Neural crest cell (in vitro differentiated cells): ENCODE data around the gene CKB. TPM values are rescaled to one million over a fixed set of nuclear protein-coding genes. Genes with fewer than 3 reads are reported as not detected.

Experiments
- DNase-seq: peaks from one replicate; pipeline ENCODE4 v3.0.0; 2021; ENCODE audit warnings: low read depth, mixed read lengths, low spot score
- H3K27ac Mint-ChIP-seq: one replicate; pipeline ENCODE4 v1.8.0; 2021; ENCODE audit warnings: mild to moderate bottlenecking, mixed read lengths; ENCODE audit not compliant: unreplicated experiment
- H3K27me3 Mint-ChIP-seq: 2 replicates; pipeline ENCODE4 v1.8.0; 2021; ENCODE audit warnings: low read depth, mild to moderate bottlenecking, mixed read lengths
- H3K36me3 Mint-ChIP-seq: 2 replicates; pipeline ENCODE4 v1.8.0; 2021; ENCODE audit warnings: low read depth, mild to moderate bottlenecking, mixed read lengths
- H3K4me1 Mint-ChIP-seq: 2 replicates; pipeline ENCODE4 v1.8.0; 2021; ENCODE audit warnings: mixed read lengths
- H3K4me3 Mint-ChIP-seq: one replicate; pipeline ENCODE4 v1.8.0; 2021; ENCODE audit warnings: mild to moderate bottlenecking, mixed read lengths
- H3K9me3 Mint-ChIP-seq: 2 replicates; pipeline ENCODE4 v1.8.0; 2021; ENCODE audit warnings: mixed read lengths
- CTCF ChIP-seq: fragments of 200-600 bp; sonication (generic); conservative IDR thresholded peaks from 2 replicates; pipeline ENCODE4 v1.5.0; 2021; ENCODE audit warnings: antibody characterized with exemption, mild to moderate bottlenecking
- total RNA-seq: library from RNA; stranded (reverse); gene quantifications from 2 replicates; pipeline ENCODE4 v1.2.1, GENCODE V29; 2021

CKB gene
- total RNA-seq, 1 donor from 2014 or later = 996 TPM

- Mint-ChIP-seq H3K9me3 (no peaks in the 10 kb centered on the region), H3K4me1 (peaks cover 15% of the 10 kb centered on the region), H3K36me3 (no peaks in the 10 kb centered on the region), H3K27ac (no peak overlapping the region), H3K27me3 (no peaks in the 10 kb centered on the region), H3K4me3 (peak overlapping the region; percentile 34)
- DNase-seq = no peak
- no peak for TF ChIP-seq CTCF
Measured at GRCh38 chr14:103552011-103552845, 29.6 kb upstream of the CKB start.

GRCh38 chr14:103551338-103551762 is 28.7 kb upstream of the CKB start:
- no peaks in the 10 kb centered on the region for H3K36me3 Mint-ChIP-seq
- H3K4me1 Mint-ChIP-seq = peaks cover 12% of the 10 kb centered on the region
- H3K27ac Mint-ChIP-seq = no peak overlapping the region
- no peaks in the 10 kb centered on the region for H3K27me3 Mint-ChIP-seq
- H3K4me3 Mint-ChIP-seq = peak overlapping the region; percentile 34
- no peak for TF ChIP-seq CTCF
- no peak for DNase-seq
- H3K9me3 Mint-ChIP-seq = no peaks in the 10 kb centered on the region

GRCh38 chr14:103550451-103551337 is 28.1 kb upstream of the CKB start:
- Mint-ChIP-seq H3K4me1 (peaks cover 12% of the 10 kb centered on the region), H3K27ac (no peak overlapping the region)
- DNase-seq = no peak

GRCh38 chr14:103549361-103550311 is 27.0 kb upstream of the CKB start:
- Mint-ChIP-seq H3K36me3 (no peaks in the 10 kb centered on the region), H3K27me3 (no peaks in the 10 kb centered on the region), H3K4me1 (peaks cover 13% of the 10 kb centered on the region), H3K27ac (peak overlapping the region; percentile 81), H3K9me3 (no peaks in the 10 kb centered on the region), H3K4me3 (no peak overlapping the region)
- no peak for DNase-seq
- no peak for TF ChIP-seq CTCF

More at GRCh38 chr14:103550451-103551337, 28.1 kb upstream of the CKB start:
- Mint-ChIP-seq H3K4me3 (no peak overlapping the region), H3K36me3 (no peaks in the 10 kb centered on the region), H3K9me3 (no peaks in the 10 kb centered on the region), H3K27me3 (no peaks in the 10 kb centered on the region)
- TF ChIP-seq CTCF = no peak
